ENCODE results near the gene OR8A1.

- TF ChIP-seq POLR2A (IDR thresholded peaks at IDR 0.05; ENCODE audit: low read length) (no peak), GATA1 (IDR thresholded peaks at IDR 0.05; ENCODE audit: low read depth, low read length) (no peak)
Measured at GRCh38 chr11:124581817-124582216, 12.0 kb downstream of the OR8A1 start.

Data from erythroblast (primary cell).